Muscle of leg (tissue), 11 donors: ENCODE measurements around the gene ARPC5L. TPM values are rescaled to one million over a fixed set of nuclear protein-coding genes. Genes with fewer than 3 reads are reported as not detected.

Experiments
- DNase-seq: peaks from one replicate; pipeline ENCODE4 v3.0.0; 2013
- H3K27ac ChIP-seq: one replicate; pipeline ENCODE4 v1.5.1; 2013; ENCODE audit warnings: mild to moderate bottlenecking, low read length, control low read depth
- H3K27me3 ChIP-seq: one replicate; pipeline ENCODE4 v1.6.1; 2013; ENCODE audit warnings: low read length; ENCODE audit not compliant: control insufficient read depth, insufficient read depth
- H3K36me3 ChIP-seq: one replicate; pipeline ENCODE4 v1.6.1; 2013; ENCODE audit warnings: low read length; ENCODE audit not compliant: control insufficient read depth, insufficient read depth
- H3K4me1 ChIP-seq: one replicate; pipeline ENCODE4 v1.6.1; 2013; ENCODE audit warnings: low read length; ENCODE audit not compliant: control insufficient read depth, insufficient read depth
- H3K4me3 ChIP-seq: one replicate; pipeline ENCODE4 v1.5.1; 2013; ENCODE audit warnings: low read length, control low read depth
- H3K9me3 ChIP-seq: replicated peaks from 2 replicates; pipeline ENCODE4 v1.6.1; 2013; ENCODE audit warnings: low read depth, low read length; ENCODE audit not compliant: control insufficient read depth
- WGBS: methylation state at CpG from one replicate; pipeline ENCODE4 v1.1.5; 2013; ENCODE audit warnings: missing lambda C conversion rate; ENCODE audit not compliant: insufficient coverage; 5-methylcytosine and 5-hydroxymethylcytosine counted together
- polyA plus RNA-seq, 8 donors: library from polyadenylated mRNA; unstranded; fragments of 120-200 nt; gene quantifications; one replicate each; pipeline versions ENCODE4 v1.2.1 to v1.2.3, GENCODE V29; 2013; ENCODE audit warnings: inconsistent platforms in 1 of 8, low replicate concordance in 1 of 8; ENCODE audit not compliant: insufficient read length in 8 of 8, insufficient read depth in 1 of 8
- total RNA-seq: library from RNA; stranded (reverse); fragments of 120-200 nt; gene quantifications from one replicate; pipeline ENCODE4 v1.2.4, GENCODE V29; 2013

The ARPC5L gene
- total and polyA plus RNA-seq, 9 donors = 15.0 to 34.6 (median 31.8) TPM

DNA sequence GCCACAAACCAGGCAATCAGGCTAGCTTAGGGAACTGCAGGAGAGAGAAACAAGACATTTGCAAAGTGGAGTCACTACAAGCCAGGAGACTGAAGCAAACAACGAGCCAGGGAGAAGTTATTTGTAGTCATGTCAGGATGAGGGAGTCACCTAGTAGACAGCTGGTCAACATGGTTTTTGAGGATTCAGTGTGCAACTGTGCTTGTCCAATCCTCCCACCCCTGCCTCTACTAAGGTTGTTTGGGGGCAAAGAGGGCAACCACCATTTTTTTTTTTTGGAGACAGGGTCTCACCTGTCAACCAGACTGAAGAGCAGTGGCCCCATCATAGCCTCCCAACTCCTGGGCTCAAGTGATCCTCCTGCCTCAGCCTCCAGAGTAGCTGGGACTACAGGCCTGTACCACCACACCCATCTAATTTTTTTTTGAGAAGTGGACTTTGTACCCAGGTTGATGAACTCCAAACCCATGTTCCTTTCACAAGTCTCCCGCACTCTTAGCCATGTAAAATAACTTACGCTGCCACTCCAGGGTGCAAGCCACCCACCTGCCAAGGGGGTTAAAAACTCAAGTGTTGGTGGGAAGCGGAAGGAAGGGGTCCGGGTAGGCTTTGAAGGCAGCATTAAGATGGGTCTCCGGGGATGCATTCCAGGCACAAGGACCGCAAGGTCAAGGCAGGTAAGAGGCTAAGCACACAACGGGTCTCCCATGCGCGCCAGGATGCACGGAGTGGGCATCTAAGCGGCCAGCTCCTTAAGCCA, 1.2 kb upstream of the ARPC5L start:
- peaks cover 37% of the 10 kb centered on the region for H3K4me1 ChIP-seq
- DNase-seq = peak; percentile 45
- peak overlapping the region; percentile 89 for H3K27ac ChIP-seq
- H3K9me3 ChIP-seq = no peaks in the 10 kb centered on the region
- H3K27me3 ChIP-seq = no peaks in the 10 kb centered on the region
- peak overlapping the region; percentile 100 for H3K4me3 ChIP-seq
- WGBS = 3% methylated on average over 10 of the region's 12 CpGs
- H3K36me3 ChIP-seq = peaks cover 53% of the 10 kb centered on the region

- Histone ChIP-seq H3K4me1 (peaks cover 35% of the 10 kb centered on the region), H3K4me3 (no peak overlapping the region), H3K27ac (no peak overlapping the region), H3K9me3 (no peaks in the 10 kb centered on the region), H3K36me3 (peaks cover 27% of the 10 kb centered on the region), H3K27me3 (no peaks in the 10 kb centered on the region)
- 47% methylated on average over 3 of the region's 7 CpGs for WGBS
- no peak for DNase-seq
These were observed 1.5 kb downstream of the ARPC5L start for GRCh38 chr9:124863371-124863871.

DNA sequence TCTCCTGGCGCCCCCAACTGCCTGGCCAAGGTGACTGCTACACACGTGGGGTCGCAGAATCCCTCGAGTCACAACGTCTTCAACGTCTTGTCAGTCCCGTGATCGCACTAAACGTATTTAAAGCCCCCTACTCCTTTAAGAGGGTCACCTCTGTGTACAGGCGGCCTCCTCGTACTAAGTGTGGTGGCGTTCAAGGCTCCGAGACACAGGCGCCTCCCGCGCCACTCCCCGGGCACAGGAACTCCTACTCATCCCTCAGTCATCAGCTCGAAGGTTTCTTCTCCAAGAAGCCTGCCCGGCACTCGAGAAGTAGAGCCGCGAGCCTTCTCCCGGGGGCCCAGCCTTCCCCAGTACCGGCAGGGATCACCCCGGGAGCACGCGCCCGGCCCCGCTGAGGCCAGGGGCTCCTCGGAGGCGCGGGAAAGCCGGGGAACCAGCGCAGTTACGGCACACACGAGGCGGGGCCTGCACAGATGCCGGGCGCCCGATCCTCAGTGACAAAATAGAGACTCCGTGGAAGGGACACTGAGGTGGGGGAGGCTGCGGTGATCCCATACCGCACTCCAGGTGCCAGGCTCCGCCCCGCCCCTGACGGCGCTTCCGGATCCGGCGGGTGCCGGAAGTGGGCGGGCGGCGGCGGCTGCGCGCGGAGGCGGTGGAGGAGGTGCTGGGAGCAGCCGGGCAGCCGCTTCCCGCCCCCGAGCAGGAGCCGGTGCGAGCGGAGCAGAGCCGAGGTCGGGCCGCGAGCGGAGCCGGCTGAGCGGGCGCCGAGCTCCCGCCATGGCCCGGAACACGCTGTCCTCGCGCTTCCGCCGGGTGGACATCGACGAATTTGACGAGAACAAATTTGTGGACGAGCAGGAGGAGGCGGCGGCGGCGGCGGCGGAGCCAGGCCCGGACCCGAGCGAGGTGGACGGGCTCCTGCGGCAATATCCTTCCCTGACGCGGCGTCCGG, 6.9 kb downstream of the ARPC5L start:
- Histone ChIP-seq H3K4me3 (peak overlapping the region; percentile 99), H3K4me1 (peaks cover 29% of the 10 kb centered on the region), H3K36me3 (peaks cover 15% of the 10 kb centered on the region), H3K27me3 (no peaks in the 10 kb centered on the region), H3K9me3 (no peaks in the 10 kb centered on the region), H3K27ac (peak overlapping the region; percentile 94)
- peak; percentile 94 for DNase-seq
- under 1% methylated on average over 101 of the region's 101 CpGs for WGBS

- Histone ChIP-seq H3K36me3 (peaks cover 20% of the 10 kb centered on the region), H3K4me1 (peaks cover 29% of the 10 kb centered on the region), H3K9me3 (no peaks in the 10 kb centered on the region), H3K27me3 (no peaks in the 10 kb centered on the region), H3K4me3 (peak overlapping the region; percentile 99), H3K27ac (peak overlapping the region; percentile 89)
- WGBS = 0% methylated on average over 36 of the region's 41 CpGs
- DNase-seq = no peak
These were observed 7.6 kb downstream of the ARPC5L start for GRCh38 chr9:124869466-124869985.

GRCh38 chr9:124869986-124870560, 8.1 kb downstream of the ARPC5L start:
- Histone ChIP-seq H3K36me3 (peaks cover 25% of the 10 kb centered on the region), H3K4me1 (peaks cover 29% of the 10 kb centered on the region), H3K9me3 (no peaks in the 10 kb centered on the region), H3K4me3 (peak overlapping the region; percentile 99), H3K27me3 (no peaks in the 10 kb centered on the region), H3K27ac (peak overlapping the region; percentile 89)
- DNase-seq = no peak
- WGBS = 6% methylated on average over 5 of the region's 12 CpGs

DNA sequence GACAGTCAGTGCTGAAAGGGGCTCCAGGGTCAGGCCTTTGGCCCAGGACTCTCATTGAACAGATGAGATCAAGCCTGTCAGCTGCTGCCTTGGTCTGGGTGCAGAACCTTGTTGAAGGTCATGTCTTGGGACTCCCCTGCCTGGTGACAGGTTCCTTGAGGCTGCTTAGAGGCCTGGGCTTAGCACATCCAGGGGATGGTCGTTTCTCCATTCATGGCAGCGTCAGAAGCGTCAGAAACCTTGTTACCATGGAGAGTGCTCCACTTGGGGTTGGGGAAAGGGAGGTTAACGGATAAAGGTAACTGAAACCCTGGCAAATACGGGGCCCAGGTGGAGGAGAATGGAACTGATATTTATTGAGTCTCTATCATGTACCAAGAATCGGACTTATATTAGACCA, 8.8 kb downstream of the ARPC5L start:
- WGBS = 53% methylated on average over 6 of the region's 6 CpGs
- no peak for DNase-seq
- Histone ChIP-seq H3K4me3 (peak overlapping the region; percentile 99), H3K9me3 (no peaks in the 10 kb centered on the region), H3K27me3 (no peaks in the 10 kb centered on the region), H3K36me3 (peaks cover 31% of the 10 kb centered on the region), H3K4me1 (peaks cover 29% of the 10 kb centered on the region), H3K27ac (peak overlapping the region; percentile 89)

DNA sequence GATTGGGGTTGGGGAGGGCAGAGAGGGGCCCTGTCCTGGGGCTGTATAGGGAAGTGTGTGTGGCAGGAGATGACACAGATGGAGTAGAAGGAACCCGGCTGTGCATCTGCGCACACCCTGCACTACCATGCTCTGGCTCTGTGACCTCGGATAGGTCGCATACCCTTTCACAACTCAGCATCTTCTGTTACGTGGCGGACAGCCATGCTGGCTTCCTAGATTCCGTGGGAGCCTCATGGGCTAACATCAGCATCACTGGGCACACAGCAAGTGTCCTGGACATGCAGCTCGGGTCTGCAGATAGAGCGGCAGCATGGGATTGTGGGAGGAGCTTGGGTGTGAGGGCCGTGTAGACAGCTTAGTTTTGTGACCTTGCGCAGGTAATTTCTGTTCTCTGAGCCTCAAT, 9.2 kb downstream of the ARPC5L start:
- DNase-seq = no peak
- WGBS = 68% methylated on average over 8 of the region's 11 CpGs
- no peak overlapping the region for H3K4me3 ChIP-seq

DNA sequence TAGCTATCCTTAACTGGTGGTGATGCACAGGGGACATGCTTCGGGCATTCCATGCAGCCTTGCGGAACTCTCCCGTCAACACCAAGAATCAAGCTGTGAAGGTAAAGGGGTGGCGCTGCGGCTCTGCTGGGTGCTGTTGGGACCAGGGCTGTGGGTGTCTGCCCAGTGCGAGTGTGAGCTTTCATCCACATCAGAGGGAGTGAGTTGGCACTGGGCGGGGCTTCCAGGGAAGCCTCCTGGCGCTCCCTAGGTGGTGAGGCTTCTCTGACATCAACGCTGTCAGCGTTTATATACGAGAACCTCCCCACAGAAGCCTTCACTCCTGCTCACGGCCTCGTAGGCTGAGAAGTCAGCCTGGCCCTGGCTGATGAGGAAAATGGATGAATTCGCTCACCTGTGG, 11.7 kb downstream of the ARPC5L start:
- Histone ChIP-seq H3K27me3 (no peaks in the 10 kb centered on the region), H3K36me3 (peaks cover 58% of the 10 kb centered on the region), H3K9me3 (no peaks in the 10 kb centered on the region), H3K4me1 (peaks cover 24% of the 10 kb centered on the region), H3K4me3 (no peak overlapping the region), H3K27ac (no peak overlapping the region)
- 97% methylated on average over 7 of the region's 14 CpGs for whole genome bisulfite sequencing
- no peak for DNase-seq

More for the DNA sequence above, 9.2 kb downstream of the ARPC5L start:
- Histone ChIP-seq H3K27ac (no peak overlapping the region), H3K4me1 (peaks cover 29% of the 10 kb centered on the region), H3K36me3 (peaks cover 35% of the 10 kb centered on the region), H3K27me3 (no peaks in the 10 kb centered on the region), H3K9me3 (no peaks in the 10 kb centered on the region)

DNA sequence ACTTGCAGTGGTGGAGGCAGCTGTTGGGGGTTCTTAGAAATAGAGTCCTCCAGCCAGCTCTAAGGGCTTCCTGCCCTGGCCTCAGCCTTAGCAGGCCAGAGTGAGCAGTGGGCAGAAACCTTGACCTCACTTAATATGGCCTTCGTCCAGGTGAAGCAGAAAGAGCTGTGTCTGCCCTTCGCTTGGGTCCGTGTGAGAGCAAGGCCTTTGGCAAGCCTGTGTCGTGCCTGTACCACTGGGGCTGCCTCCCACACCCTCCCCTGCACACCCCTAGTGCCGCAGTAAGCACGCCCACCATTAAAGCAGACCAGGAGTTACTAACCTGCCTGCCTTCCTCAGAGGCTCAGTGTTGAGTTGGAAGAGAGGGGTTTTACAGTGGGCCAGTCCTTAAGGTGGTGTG, 13.6 kb downstream of the ARPC5L start:
- DNase-seq = no peak
- Histone ChIP-seq H3K27me3 (no peaks in the 10 kb centered on the region), H3K9me3 (no peaks in the 10 kb centered on the region), H3K36me3 (peaks cover 72% of the 10 kb centered on the region), H3K4me1 (peaks cover 15% of the 10 kb centered on the region), H3K4me3 (no peak overlapping the region), H3K27ac (no peak overlapping the region)
- WGBS = 92% methylated on average over 4 of the region's 6 CpGs
